NCI-H1105 treated with DMSO at 0.1 percent for 48 hours (cell line): ENCODE data around the gene DST.
A peak's percentile ranks its signal among the peaks of the same experiment; 100 is the strongest.
"Not testable (repeated sequence)": the region's sequence is repeated elsewhere in the genome, so short reads cannot be mapped to it uniquely, and the experiment has no call there.

Source experiments
- DNase-seq: peaks from one replicate; lab custom pipeline; 2025; lab: John Stamatoyannopoulos, UW

The DST gene

GRCh38 chr6:56515081-56515905 is 127.4 kb downstream of the DST start:
- peak; percentile 62 for DNase-seq

- DNase-seq: no peak
These were observed 128.3 kb downstream of the DST start for GRCh38 chr6:56514395-56514794.

- no peak for DNase-seq
These were observed 129.1 kb downstream of the DST start for GRCh38 chr6:56513631-56514030.

GRCh38 chr6:56511591-56511990 is 131.1 kb downstream of the DST start:
- no peak for DNase-seq

- peak; percentile 27 for DNase-seq
These were observed 131.6 kb downstream of the DST start for GRCh38 chr6:56510984-56511531.

GRCh38 chr6:56509031-56509430 is 133.7 kb downstream of the DST start:
- DNase-seq: no peak

GRCh38 chr6:56507517-56507916 is 135.2 kb downstream of the DST start:
- DNase-seq: no peak

GRCh38 chr6:56505512-56506260 is 137.0 kb downstream of the DST start:
- no peak for DNase-seq

GRCh38 chr6:56501993-56502392 is 140.7 kb downstream of the DST start:
- DNase-seq: no peak

GRCh38 chr6:56499095-56499494 is 143.6 kb downstream of the DST start:
- no peak for DNase-seq

GRCh38 chr6:56497691-56498090 is 145.0 kb downstream of the DST start:
- peak; percentile 28 for DNase-seq

- no peak for DNase-seq
These were observed 145.4 kb downstream of the DST start for GRCh38 chr6:56497240-56497639.

- DNase-seq: not testable (repeated sequence)
These were observed 146.0 kb downstream of the DST start for GRCh38 chr6:56496650-56497049.

- DNase-seq: no peak
These were observed 147.0 kb downstream of the DST start for GRCh38 chr6:56495654-56496053.

- DNase-seq: peak; percentile 36
These were observed 150.9 kb downstream of the DST start for GRCh38 chr6:56491606-56492328.

- DNase-seq: no peak
These were observed 151.7 kb downstream of the DST start for GRCh38 chr6:56490993-56491392.

GRCh38 chr6:56489559-56489958 is 153.1 kb downstream of the DST start:
- DNase-seq: no peak

GRCh38 chr6:56488281-56488680 is 154.4 kb downstream of the DST start:
- DNase-seq: no peak

- no peak for DNase-seq
These were observed 156.0 kb downstream of the DST start for GRCh38 chr6:56486681-56487080.

GRCh38 chr6:56484669-56485068 is 158.0 kb downstream of the DST start:
- DNase-seq: no peak

- DNase-seq: no peak
These were observed 158.8 kb downstream of the DST start for GRCh38 chr6:56483929-56484328.

GRCh38 chr6:56482525-56482924 is 160.2 kb downstream of the DST start:
- DNase-seq: no peak
